MM.1S (cell line): ENCODE data around the gene DPCD.

Experiments used
- EZH2 ChIP-seq: fragments of 300-600 bp; sonication (generic); optimal IDR thresholded peaks from 2 replicates; pipeline ENCODE3; 2017; ENCODE audit warnings: low read depth, mild to moderate bottlenecking, antibody characterized with exemption, low read length, mixed read lengths
- EZH2phosphoT487 ChIP-seq: fragments of 300-600 bp; sonication (generic); IDR thresholded peaks from 2 replicates; pipeline ENCODE4 v1.6.1; 2018; ENCODE audit warnings: antibody characterized with exemption, low read length
- TF ChIP-seq, protein P1 (sequence below): fragments of 300-600 bp; sonication (generic); IDR thresholded peaks from 2 replicates; pipeline ENCODE4 v1.5.1; 2016; ENCODE audit warnings: antibody characterized with exemption, low read length, mixed read lengths

- TF ChIP-seq, protein P1, sequence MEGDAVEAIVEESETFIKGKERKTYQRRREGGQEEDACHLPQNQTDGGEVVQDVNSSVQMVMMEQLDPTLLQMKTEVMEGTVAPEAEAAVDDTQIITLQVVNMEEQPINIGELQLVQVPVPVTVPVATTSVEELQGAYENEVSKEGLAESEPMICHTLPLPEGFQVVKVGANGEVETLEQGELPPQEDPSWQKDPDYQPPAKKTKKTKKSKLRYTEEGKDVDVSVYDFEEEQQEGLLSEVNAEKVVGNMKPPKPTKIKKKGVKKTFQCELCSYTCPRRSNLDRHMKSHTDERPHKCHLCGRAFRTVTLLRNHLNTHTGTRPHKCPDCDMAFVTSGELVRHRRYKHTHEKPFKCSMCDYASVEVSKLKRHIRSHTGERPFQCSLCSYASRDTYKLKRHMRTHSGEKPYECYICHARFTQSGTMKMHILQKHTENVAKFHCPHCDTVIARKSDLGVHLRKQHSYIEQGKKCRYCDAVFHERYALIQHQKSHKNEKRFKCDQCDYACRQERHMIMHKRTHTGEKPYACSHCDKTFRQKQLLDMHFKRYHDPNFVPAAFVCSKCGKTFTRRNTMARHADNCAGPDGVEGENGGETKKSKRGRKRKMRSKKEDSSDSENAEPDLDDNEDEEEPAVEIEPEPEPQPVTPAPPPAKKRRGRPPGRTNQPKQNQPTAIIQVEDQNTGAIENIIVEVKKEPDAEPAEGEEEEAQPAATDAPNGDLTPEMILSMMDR = no peak
- TF ChIP-seq EZH2 = no peak
- TF ChIP-seq EZH2phosphoT487 = no peak
Observed at GRCh38 chr10:101629837-101630632, 41.9 kb downstream of the DPCD start.
